Activated B cell treated with CpG ODN at 0.5 μM for 24 hours (primary cell): ENCODE measurements around the gene PDRG1. TPM values are rescaled to one million over a fixed set of nuclear protein-coding genes. Genes with fewer than 3 reads are reported as not detected.
A peak's percentile ranks its signal among the peaks of the same experiment; 100 is the strongest.
"Not testable (repeated sequence)": the region's sequence is repeated elsewhere in the genome, so short reads cannot be mapped to it uniquely, and the experiment has no call there.

Experiments used
- ATAC-seq: fragments of 200-7000 bp; cut with Tn5 transposase; one replicate; pipeline ENCODE4 v1.10.0; 2021; ENCODE audit warnings: low read depth, mild to moderate bottlenecking, moderate library complexity
- CTCF ChIA-PET: fragments of 350-600 bp; sonication (Branson Sonifier 250); formaldehyde crosslinking; loops from one replicate; lab custom pipeline; 2021; ENCODE audit warnings: antibody characterized with exemption; lab: Charles Lee
- POLR2A ChIA-PET: fragments of 350-600 bp; sonication (Branson Sonifier 250); formaldehyde crosslinking; loops from one replicate; lab custom pipeline; 2021; ENCODE audit warnings: antibody characterized with exemption; lab: Charles Lee
- DNase-seq: peaks from one replicate; pipeline ENCODE4 v3.0.0; 2022
- H3K27ac Mint-ChIP-seq: one replicate; pipeline ENCODE4 v1.8.0; 2020; ENCODE audit warnings: mixed read lengths
- H3K27me3 Mint-ChIP-seq: one replicate; pipeline ENCODE4 v1.8.0; 2021; ENCODE audit warnings: mixed read lengths
- H3K36me3 Mint-ChIP-seq: one replicate; pipeline ENCODE4 v1.8.0; 2021; ENCODE audit warnings: low read depth, mixed read lengths
- H3K4me1 Mint-ChIP-seq: one replicate; pipeline ENCODE4 v1.8.0; 2021; ENCODE audit warnings: mixed read lengths
- H3K4me3 Mint-ChIP-seq: one replicate; pipeline ENCODE4 v1.8.0; 2020; ENCODE audit warnings: mild to moderate bottlenecking, mixed read lengths
- H3K9me3 Mint-ChIP-seq: one replicate; pipeline ENCODE4 v1.8.0; 2020; ENCODE audit warnings: mixed read lengths
- intact Hi-C: fragments of 100-400 bp; cut with micrococcal nuclease; formaldehyde crosslinking; loops from one replicate; pipeline ENCODE4 v1.15.1; 2024
- total RNA-seq: library from RNA; stranded (reverse); gene quantifications from 2 replicates; pipeline ENCODE4 v1.2.3, GENCODE V29; 2022
- TF ChIP-seq, protein P1 (sequence below): fragments of 200-600 bp; IDR thresholded peaks from one replicate; pipeline ENCODE4 v1.8.0; 2022; ENCODE audit warnings: antibody characterized with exemption, mild to moderate bottlenecking

PDRG1 gene
- total RNA-seq, 1 donor from 2014 or later, result 16.4 TPM

DNA sequence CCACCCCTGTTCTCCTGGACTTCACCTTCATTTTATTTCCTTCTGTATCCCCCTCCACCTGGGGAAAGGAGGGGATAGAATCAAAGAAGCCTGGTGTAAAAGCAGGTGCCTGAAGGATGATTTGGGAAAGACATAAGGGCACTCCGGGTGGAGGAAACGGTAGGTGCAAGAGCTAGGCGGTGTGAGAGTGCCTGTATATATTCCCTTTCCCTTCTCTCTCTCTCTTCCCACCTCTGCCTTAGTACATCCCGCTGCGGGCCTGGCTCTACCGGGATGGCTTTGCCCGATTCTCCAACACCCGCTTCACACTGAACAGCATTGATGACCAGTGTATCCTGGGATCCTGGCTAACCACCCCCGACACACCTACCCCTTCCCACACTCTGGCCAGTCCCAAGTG, 26.2 kb downstream of the PDRG1 start:
- DNase-seq (no peak), ATAC-seq (no peak)
- intact Hi-C loops, result no loop called here
- H3K36me3 Mint-ChIP-seq, result no peaks in the 10 kb centered on the region
- CTCF ChIA-PET, result no interaction called here
- TF ChIP-seq, protein P1, sequence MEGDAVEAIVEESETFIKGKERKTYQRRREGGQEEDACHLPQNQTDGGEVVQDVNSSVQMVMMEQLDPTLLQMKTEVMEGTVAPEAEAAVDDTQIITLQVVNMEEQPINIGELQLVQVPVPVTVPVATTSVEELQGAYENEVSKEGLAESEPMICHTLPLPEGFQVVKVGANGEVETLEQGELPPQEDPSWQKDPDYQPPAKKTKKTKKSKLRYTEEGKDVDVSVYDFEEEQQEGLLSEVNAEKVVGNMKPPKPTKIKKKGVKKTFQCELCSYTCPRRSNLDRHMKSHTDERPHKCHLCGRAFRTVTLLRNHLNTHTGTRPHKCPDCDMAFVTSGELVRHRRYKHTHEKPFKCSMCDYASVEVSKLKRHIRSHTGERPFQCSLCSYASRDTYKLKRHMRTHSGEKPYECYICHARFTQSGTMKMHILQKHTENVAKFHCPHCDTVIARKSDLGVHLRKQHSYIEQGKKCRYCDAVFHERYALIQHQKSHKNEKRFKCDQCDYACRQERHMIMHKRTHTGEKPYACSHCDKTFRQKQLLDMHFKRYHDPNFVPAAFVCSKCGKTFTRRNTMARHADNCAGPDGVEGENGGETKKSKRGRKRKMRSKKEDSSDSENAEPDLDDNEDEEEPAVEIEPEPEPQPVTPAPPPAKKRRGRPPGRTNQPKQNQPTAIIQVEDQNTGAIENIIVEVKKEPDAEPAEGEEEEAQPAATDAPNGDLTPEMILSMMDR, result no peak
- H3K4me3 Mint-ChIP-seq, result no peak overlapping the region
- no peaks in the 10 kb centered on the region for H3K9me3 Mint-ChIP-seq
- peaks cover 18% of the 10 kb centered on the region for H3K27me3 Mint-ChIP-seq
- peaks cover 12% of the 10 kb centered on the region for H3K4me1 Mint-ChIP-seq
- POLR2A ChIA-PET, result no interaction called here
- H3K27ac Mint-ChIP-seq, result no peak overlapping the region

DNA sequence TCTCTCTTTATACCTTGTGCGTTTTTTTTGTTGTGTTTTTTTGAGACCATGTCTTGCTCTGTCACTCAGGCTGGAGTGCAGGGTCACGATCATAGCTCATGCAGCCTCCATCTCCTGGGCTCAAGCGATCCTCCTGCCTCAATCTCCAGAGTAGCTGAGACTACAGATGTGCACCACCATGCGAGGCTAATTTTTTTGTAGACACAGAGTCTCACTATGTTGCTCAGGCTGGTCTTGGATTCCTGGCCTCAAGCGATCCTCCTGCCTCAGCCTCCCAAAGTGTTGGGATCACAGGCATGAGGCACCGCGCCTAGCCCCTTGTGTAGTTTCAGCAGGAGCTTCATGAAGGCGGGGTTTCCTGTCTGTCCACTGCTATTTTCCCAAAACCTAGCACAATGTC, 27.3 kb downstream of the PDRG1 start:
- intact Hi-C loops, result no loop called here
- POLR2A ChIA-PET, result no interaction called here
- CTCF ChIA-PET, result no interaction called here
- H3K27ac Mint-ChIP-seq, result no peak overlapping the region
- DNase-seq, result no peak
- TF ChIP-seq, protein P1, result no peak
- peaks cover 18% of the 10 kb centered on the region for H3K27me3 Mint-ChIP-seq
- H3K4me1 Mint-ChIP-seq, result peaks cover 12% of the 10 kb centered on the region
- H3K36me3 Mint-ChIP-seq, result no peaks in the 10 kb centered on the region
- no peak overlapping the region for H3K4me3 Mint-ChIP-seq
- H3K9me3 Mint-ChIP-seq, result no peaks in the 10 kb centered on the region
- no peak for ATAC-seq

DNA sequence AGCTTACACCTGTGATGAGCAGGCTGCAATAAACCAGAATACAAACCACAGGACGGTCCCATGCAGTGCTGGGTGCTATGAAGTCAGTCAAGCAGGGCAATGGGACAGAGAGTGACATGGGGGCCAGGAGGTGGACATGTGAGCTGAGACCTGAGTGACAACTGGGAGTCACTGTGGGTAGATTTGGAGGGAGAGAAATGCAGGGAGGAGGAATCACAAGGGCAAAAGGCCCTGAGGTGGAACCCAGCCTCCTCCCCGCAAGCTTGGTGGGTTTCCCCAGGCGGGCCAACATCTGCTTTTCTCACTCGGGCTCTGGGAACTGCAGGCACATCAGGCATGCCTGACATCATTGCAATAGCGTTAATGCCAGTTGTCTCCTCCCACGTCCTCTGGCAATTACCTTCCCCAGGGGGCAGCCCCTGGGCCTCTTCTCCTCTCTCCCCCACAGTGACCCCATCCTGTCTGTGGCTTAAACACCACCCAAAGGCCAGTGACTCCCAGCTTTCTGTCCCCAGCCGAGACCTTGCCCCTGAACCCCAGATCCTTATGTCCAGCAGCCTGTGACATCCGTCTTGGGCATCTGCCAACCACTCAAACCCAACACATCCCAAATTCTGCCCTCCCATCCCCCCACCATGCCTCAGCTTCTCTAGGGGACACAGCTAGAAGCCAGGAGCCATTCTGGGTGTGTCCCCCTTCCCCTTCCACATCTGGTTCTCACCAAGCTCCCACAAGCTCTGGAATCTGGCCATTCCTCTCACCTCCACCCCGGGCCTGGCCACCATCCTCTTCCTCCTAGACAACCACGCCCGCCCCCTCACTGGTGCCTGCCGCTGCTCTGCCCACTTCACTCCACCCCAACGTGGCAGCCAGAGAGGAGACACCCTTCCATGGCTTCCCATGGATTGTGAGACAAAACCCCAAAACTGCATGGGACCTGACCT, 28.2 kb downstream of the PDRG1 start:
- ChIA-PET POLR2A (interaction anchor here (0.8 kb wide), 1 partner anchor 28 kb away, joined by 3 read pairs; no protein-coding TSS in a partner anchor), CTCF (no interaction called here)
- Mint-ChIP-seq H3K9me3 (no peaks in the 10 kb centered on the region), H3K4me3 (no peak overlapping the region), H3K4me1 (peaks cover 12% of the 10 kb centered on the region), H3K27me3 (peaks cover 18% of the 10 kb centered on the region), H3K27ac (peak overlapping the region; percentile 15), H3K36me3 (no peaks in the 10 kb centered on the region)
- TF ChIP-seq, protein P1, result no peak
- DNase-seq (no peak), ATAC-seq (peak; percentile 75)
- intact Hi-C loops, result no loop called here

DNA sequence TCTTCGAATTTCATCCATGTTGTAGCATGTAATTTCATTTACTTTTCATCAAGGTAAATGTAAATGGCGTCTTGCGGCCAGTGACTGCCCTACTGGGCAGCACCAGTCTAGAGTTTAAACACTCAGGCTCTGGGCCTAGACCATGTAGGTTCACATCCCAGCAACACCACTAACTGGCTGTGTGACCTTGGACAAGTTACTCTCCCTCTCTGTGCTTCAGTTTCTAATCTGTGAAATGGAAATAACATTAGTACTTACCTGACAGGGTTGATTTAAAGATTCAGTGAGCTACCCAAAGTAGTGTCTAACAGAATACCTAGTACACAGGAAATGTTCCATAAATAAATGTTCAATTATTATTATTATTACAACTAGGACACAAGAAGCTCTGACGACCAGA, 29.3 kb downstream of the PDRG1 start:
- ATAC-seq (no peak), DNase-seq (no peak)
- ChIA-PET POLR2A (interaction anchor here (0.8 kb wide), 1 partner anchor 27 kb away, joined by 3 read pairs; no protein-coding TSS in a partner anchor), CTCF (no interaction called here)
- H3K36me3 Mint-ChIP-seq, result no peaks in the 10 kb centered on the region
- peaks cover 16% of the 10 kb centered on the region for H3K27me3 Mint-ChIP-seq
- H3K4me3 Mint-ChIP-seq, result no peak overlapping the region
- TF ChIP-seq, protein P1, result no peak
- peaks cover 18% of the 10 kb centered on the region for H3K4me1 Mint-ChIP-seq
- H3K9me3 Mint-ChIP-seq, result no peaks in the 10 kb centered on the region
- intact Hi-C loops, result no loop called here
- H3K27ac Mint-ChIP-seq, result no peak overlapping the region

DNA sequence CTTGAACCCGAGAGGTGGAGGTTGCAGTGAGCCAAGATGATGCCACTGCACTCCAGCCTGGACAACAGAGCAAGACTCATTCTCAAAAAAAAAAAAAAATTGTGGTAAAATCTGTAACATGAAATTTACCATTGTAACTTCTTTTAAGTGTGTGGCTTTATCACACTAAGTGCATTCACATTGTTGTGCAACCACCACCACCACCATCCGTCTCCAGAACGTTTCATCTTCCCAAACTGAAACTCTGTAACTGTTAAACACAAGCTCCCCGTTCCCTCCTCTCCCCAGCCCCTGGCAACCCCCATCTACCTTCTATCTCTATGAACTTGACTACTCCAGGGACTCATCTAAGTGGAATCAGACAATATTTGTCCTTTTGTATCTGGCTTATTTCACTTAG, 29.7 kb downstream of the PDRG1 start:
- H3K36me3 Mint-ChIP-seq, result no peaks in the 10 kb centered on the region
- CTCF ChIA-PET, result no interaction called here
- H3K27me3 Mint-ChIP-seq, result peaks cover 13% of the 10 kb centered on the region

DNA sequence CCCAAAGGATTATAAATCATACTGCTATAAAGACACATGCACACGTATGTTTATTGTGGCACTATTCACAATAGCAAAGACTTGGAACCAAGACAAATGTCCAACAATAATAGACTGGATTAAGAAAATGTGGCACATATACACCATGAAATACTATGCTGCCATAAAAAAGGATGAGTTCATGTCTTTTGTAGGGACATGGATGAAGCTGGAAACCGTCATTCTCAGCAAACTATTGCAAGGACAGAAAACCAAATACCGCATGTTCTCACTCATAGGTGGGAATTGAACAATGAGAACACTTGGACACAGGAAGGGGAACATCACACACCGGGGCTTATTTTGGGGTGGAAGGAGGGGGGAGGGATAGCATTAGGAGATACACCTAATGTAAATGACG, 30.4 kb downstream of the PDRG1 start:
- ATAC-seq, H3K4me3 Mint-ChIP-seq, H3K27ac Mint-ChIP-seq, H3K9me3 Mint-ChIP-seq, POLR2A ChIA-PET, CTCF ChIA-PET, DNase-seq, H3K36me3 Mint-ChIP-seq, intact Hi-C loops: not testable (repeated sequence)
- Mint-ChIP-seq H3K27me3 (peaks cover 13% of the 10 kb centered on the region), H3K4me1 (peaks cover 18% of the 10 kb centered on the region)

More for the DNA sequence above, 29.7 kb downstream of the PDRG1 start:
- TF ChIP-seq, protein P1, result no peak
- H3K9me3 Mint-ChIP-seq, result no peaks in the 10 kb centered on the region
- H3K4me1 Mint-ChIP-seq, result peaks cover 18% of the 10 kb centered on the region
- H3K27ac Mint-ChIP-seq, result no peak overlapping the region
- no peak for ATAC-seq
- no peak for DNase-seq
- no peak overlapping the region for H3K4me3 Mint-ChIP-seq
- POLR2A ChIA-PET, result no interaction called here
- intact Hi-C loops, result no loop called here
